Measurements from ENCODE around the gene UBE2D4.
"Not testable (repeated sequence)": the region's sequence is repeated elsewhere in the genome, so short reads cannot be mapped to it uniquely, and the experiment has no call there.

Gene UBE2D4

GRCh38 chr7:43898571-43898970, 27.7 kb upstream of the UBE2D4 start:
- H3K4me3 Mint-ChIP-seq; H3K36me3 Mint-ChIP-seq (ENCODE audit: low read depth); ATAC-seq; H3K9me3 Mint-ChIP-seq; H3K27me3 Mint-ChIP-seq; H3K27ac Mint-ChIP-seq; DNase-seq: not testable (repeated sequence)
- H3K4me1 Mint-ChIP-seq: peaks cover 13% of the 10 kb centered on the region

DNA sequence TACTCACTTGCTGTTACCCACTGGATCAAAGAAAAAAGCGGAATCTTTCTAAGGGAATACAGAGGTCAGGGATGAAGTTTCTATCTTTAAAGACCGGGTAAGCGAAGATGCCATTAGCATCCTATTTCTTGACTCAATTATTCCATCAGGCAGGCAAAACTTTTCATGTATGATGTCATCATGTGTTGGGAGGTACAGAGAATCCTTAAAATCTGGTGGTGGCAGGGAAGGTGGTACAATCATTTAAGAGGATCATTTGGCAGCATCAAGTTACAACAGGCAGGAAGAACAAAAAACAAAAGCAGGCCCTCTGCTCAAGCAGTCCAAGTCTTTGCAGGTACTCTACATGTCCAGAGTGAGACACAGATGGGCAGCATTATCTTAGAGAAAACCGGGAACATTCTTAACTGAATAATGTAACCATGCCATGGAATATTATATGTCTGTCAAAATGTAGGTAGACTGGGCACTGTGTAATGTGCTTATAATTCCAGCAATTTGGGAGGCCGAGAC, 23.6 kb upstream of the UBE2D4 start:
- no peaks in the 10 kb centered on the region for H3K9me3 Mint-ChIP-seq
- no peak overlapping the region for H3K4me3 Mint-ChIP-seq
- peaks cover 33% of the 10 kb centered on the region for H3K4me1 Mint-ChIP-seq
- H3K27ac Mint-ChIP-seq: no peak overlapping the region
- no peaks in the 10 kb centered on the region for H3K27me3 Mint-ChIP-seq
- DNase-seq (no peak), ATAC-seq (no peak)
- H3K36me3 Mint-ChIP-seq (ENCODE audit: low read depth): peaks cover 2% of the 10 kb centered on the region

- Mint-ChIP-seq H3K36me3 (ENCODE audit: low read depth) (peaks cover 2% of the 10 kb centered on the region), H3K9me3 (no peaks in the 10 kb centered on the region), H3K27me3 (no peaks in the 10 kb centered on the region), H3K27ac (no peak overlapping the region), H3K4me3 (peak overlapping the region; percentile 8), H3K4me1 (peaks cover 33% of the 10 kb centered on the region)
- ATAC-seq: peak; percentile 34
- no peak for DNase-seq
Observed at GRCh38 chr7:43904533-43905208, 21.6 kb upstream of the UBE2D4 start.

- H3K36me3 Mint-ChIP-seq (ENCODE audit: low read depth): peaks cover 2% of the 10 kb centered on the region
- no peaks in the 10 kb centered on the region for H3K9me3 Mint-ChIP-seq
- H3K27me3 Mint-ChIP-seq: no peaks in the 10 kb centered on the region
- peaks cover 33% of the 10 kb centered on the region for H3K4me1 Mint-ChIP-seq
- ATAC-seq: no peak
- peak overlapping the region; percentile 97 for H3K27ac Mint-ChIP-seq
- no peak for DNase-seq
- H3K4me3 Mint-ChIP-seq: peak overlapping the region; percentile 91
Observed at GRCh38 chr7:43905209-43905946, 20.9 kb upstream of the UBE2D4 start.

- Mint-ChIP-seq H3K36me3 (ENCODE audit: low read depth) (no peaks in the 10 kb centered on the region), H3K27me3 (no peaks in the 10 kb centered on the region), H3K4me1 (peaks cover 33% of the 10 kb centered on the region), H3K4me3 (peak overlapping the region; percentile 91), H3K9me3 (no peaks in the 10 kb centered on the region), H3K27ac (peak overlapping the region; percentile 97)
- peak; percentile 41 for ATAC-seq
- DNase-seq: peak; percentile 39
Observed at GRCh38 chr7:43905956-43906330, 20.3 kb upstream of the UBE2D4 start.

DNA sequence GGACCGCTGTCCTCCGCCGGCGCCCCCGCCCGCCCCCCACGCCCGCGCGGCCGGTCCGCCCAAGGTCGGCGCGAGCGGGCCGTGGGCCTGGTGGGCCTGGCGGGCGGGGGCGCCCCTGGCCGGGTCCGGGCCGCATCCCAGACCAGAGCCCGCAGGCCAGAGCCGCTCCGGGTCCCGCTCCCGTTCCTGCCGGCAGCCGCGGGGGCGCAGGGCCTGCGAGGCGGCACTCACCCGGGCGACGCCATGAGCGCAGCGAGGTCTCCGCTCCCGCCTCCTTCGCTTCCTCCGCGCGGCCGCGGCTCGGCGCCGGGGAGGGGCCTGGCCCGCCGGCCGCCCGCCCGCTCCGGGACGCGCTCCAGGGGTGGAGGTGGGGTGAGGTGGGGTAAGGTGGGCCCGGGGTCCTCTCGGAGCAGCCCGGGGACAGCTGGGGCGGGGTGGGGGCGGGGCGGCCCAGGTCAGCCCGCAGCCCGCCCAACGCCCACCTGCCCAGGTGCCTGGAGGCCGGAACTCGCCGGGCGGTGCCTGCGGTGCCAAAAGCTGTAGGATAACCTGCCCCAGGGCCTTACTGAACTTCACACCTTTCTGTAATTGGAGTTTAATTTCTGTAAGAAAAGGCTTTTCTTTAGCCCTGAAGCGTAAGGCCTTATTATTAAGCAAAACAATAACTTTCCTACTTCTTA, 19.8 kb upstream of the UBE2D4 start, which contains the start of gene URGCP:
URGCP (minus strand) TSS at position 266 of the 680 bp plus-strand sequence; CDS start at position 245, 21 bp downstream.
- Mint-ChIP-seq H3K9me3 (no peaks in the 10 kb centered on the region), H3K4me1 (peaks cover 33% of the 10 kb centered on the region), H3K27me3 (no peaks in the 10 kb centered on the region), H3K4me3 (peak within 1 kb of the TSS; percentile 91), H3K27ac (peak within 1 kb of the TSS; percentile 97), H3K36me3 (ENCODE audit: low read depth) (no peaks in the 10 kb centered on the region)
- ATAC-seq (peak; percentile 83), DNase-seq (peak; percentile 63)

DNA sequence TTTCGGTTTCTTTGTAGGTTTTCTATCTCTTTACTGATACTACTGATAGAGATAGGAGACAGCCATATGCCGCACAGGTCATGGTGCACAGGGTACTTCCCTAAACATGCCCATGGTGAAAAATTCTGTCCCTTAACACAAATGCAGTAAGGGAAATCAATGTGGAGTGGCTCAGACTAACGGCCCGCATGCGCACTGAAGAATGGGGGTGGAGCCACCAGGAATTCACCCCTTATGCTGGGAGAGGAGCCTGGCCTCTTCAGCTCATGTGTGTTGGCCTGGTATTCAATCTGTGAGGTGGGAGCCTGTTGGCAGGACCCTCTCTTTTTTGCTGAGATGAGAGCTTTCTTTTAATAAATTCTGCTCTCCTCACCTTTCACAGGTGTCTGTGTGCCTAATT, 11.4 kb upstream of the UBE2D4 start:
- peaks cover 5% of the 10 kb centered on the region for H3K9me3 Mint-ChIP-seq
- no peak overlapping the region for H3K27ac Mint-ChIP-seq
- H3K36me3 Mint-ChIP-seq (ENCODE audit: low read depth): peaks cover 7% of the 10 kb centered on the region
- H3K4me3 Mint-ChIP-seq: no peak overlapping the region
- H3K27me3 Mint-ChIP-seq: no peaks in the 10 kb centered on the region
- no peaks in the 10 kb centered on the region for H3K4me1 Mint-ChIP-seq
- ATAC-seq (no peak), DNase-seq (no peak)

DNA sequence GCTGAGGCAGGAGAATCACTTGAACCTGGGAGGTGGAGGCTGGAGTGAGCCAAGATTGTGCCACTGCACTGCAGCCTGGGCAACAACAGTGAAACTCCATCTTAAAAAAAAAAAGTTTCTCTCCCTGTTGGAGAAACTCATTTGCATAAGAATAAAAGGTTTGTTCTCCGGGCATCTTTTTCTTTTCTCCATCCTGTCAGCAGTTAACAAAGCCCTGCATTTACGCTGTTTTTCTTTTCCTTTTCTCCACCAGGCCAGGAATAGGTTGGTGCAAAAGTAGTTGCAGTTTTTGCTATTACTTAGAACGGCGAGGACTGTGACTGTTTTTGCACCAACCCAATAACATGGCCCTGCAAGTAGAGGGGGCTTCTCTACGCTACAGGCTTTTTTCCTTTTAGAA, 10.3 kb upstream of the UBE2D4 start:
- no peak for ATAC-seq
- no peaks in the 10 kb centered on the region for H3K27me3 Mint-ChIP-seq
- H3K4me3 Mint-ChIP-seq: no peak overlapping the region
- peaks cover 5% of the 10 kb centered on the region for H3K9me3 Mint-ChIP-seq
- H3K36me3 Mint-ChIP-seq (ENCODE audit: low read depth): peaks cover 10% of the 10 kb centered on the region
- H3K27ac Mint-ChIP-seq: no peak overlapping the region
- H3K4me1 Mint-ChIP-seq: no peaks in the 10 kb centered on the region
- no peak for DNase-seq

DNA sequence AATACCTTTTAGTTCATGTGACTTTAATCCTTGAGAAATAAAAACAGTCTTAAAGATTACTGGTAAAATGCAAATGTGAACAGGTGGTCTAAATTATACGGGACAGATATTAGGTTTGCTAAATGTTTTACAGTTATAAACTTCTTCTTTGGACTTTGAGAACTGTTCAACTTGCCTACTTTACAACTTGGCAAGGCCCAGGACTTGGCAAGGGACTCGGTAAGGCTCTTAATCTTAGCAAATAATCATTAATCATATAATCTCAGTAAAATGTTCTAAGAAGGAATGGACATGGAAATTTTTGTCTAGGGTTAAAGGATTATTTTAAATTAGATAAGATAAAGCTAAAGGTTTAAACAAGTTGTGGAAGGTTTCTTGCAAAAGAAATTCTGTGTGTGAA, 4.8 kb upstream of the UBE2D4 start:
- H3K9me3 Mint-ChIP-seq: no peaks in the 10 kb centered on the region
- no peaks in the 10 kb centered on the region for H3K27me3 Mint-ChIP-seq
- no peak for DNase-seq
- peaks cover 15% of the 10 kb centered on the region for H3K4me1 Mint-ChIP-seq
- no peak overlapping the region for H3K27ac Mint-ChIP-seq
- peaks cover 18% of the 10 kb centered on the region for H3K36me3 Mint-ChIP-seq (ENCODE audit: low read depth)
- no peak overlapping the region for H3K4me3 Mint-ChIP-seq
- no peak for ATAC-seq

DNA sequence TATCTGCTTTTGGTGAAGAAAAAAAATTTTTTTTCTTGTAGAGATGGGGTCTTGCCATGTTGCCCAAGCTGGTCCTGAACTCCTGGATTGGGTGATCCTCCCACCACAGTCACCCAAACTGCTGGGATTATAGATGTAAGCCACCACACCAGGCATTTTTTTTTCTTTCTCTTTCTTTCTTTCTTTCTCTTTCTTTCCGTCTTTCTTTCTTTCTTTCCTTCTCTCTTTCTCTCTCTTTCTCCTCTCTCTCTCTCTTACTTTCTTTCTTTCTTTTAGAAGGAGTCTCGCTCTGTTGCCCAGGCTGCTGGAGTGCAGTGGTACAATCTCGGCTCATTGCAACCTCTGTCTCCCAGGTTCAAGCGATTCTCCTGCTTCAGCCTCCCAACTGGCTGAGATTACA, 3.5 kb upstream of the UBE2D4 start:
- DNase-seq: no peak
- Mint-ChIP-seq H3K4me3 (no peak overlapping the region), H3K9me3 (no peaks in the 10 kb centered on the region), H3K27me3 (no peaks in the 10 kb centered on the region), H3K36me3 (ENCODE audit: low read depth) (peaks cover 21% of the 10 kb centered on the region), H3K27ac (no peak overlapping the region), H3K4me1 (peaks cover 23% of the 10 kb centered on the region)
- ATAC-seq: no peak

DNA sequence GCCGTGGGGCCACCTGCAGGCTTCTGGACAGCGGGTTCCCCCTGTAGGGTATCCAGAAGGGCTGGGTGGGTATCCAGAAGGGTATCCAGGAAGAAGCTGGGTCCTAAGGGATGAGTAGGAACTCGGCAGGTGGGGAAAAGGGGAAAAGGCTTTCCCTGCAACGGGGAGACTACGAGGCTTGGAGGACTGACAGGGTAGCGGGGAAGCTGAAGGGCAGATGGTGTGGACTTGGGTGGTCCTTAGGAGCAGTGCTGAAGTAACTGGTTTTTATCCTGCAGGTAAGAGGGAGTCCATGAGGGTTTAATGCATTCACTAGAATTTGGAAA, 525 bp downstream of the UBE2D4 start:
- DNase-seq: no peak
- ATAC-seq: peak; percentile 9
- Mint-ChIP-seq H3K4me1 (peaks cover 34% of the 10 kb centered on the region), H3K4me3 (peak overlapping the region; percentile 94), H3K27me3 (no peaks in the 10 kb centered on the region), H3K9me3 (no peaks in the 10 kb centered on the region), H3K27ac (peak overlapping the region; percentile 93), H3K36me3 (ENCODE audit: low read depth) (peaks cover 19% of the 10 kb centered on the region)

GRCh38 chr7:43927810-43928209, 1.6 kb downstream of the UBE2D4 start:
- Mint-ChIP-seq H3K27ac (no peak overlapping the region), H3K4me1 (peaks cover 32% of the 10 kb centered on the region), H3K4me3 (peak overlapping the region; percentile 94), H3K27me3 (no peaks in the 10 kb centered on the region), H3K9me3 (no peaks in the 10 kb centered on the region), H3K36me3 (ENCODE audit: low read depth) (peaks cover 15% of the 10 kb centered on the region)
- ATAC-seq (no peak), DNase-seq (no peak)

GRCh38 chr7:43929529-43930457, 3.6 kb downstream of the UBE2D4 start:
- peaks cover 26% of the 10 kb centered on the region for H3K4me1 Mint-ChIP-seq
- no peaks in the 10 kb centered on the region for H3K27me3 Mint-ChIP-seq
- no peak overlapping the region for H3K27ac Mint-ChIP-seq
- no peak for ATAC-seq
- DNase-seq: no peak
- H3K9me3 Mint-ChIP-seq: no peaks in the 10 kb centered on the region
- H3K4me3 Mint-ChIP-seq: no peak overlapping the region
- peaks cover 12% of the 10 kb centered on the region for H3K36me3 Mint-ChIP-seq (ENCODE audit: low read depth)

- ATAC-seq (no peak), DNase-seq (no peak)
- Mint-ChIP-seq H3K9me3 (no peaks in the 10 kb centered on the region), H3K4me1 (peaks cover 19% of the 10 kb centered on the region), H3K4me3 (no peak overlapping the region), H3K27ac (no peak overlapping the region), H3K36me3 (ENCODE audit: low read depth) (peaks cover 10% of the 10 kb centered on the region), H3K27me3 (no peaks in the 10 kb centered on the region)
Observed at GRCh38 chr7:43931346-43931745, 5.1 kb downstream of the UBE2D4 start.

All from activated naive CD8-positive, alpha-beta T cell treated with anti-CD3 and anti-CD28 coated beads, Interleukin-2, amount 50 U/mL, for 24 hours (primary cell).